ENCODE measurements around the gene CASP9. TPM values are rescaled to one million over a fixed set of nuclear protein-coding genes. Genes with fewer than 3 reads are reported as not detected.

The CASP9 gene
- total RNA-seq, 1 experiment from 2014 or later, result 12.4 TPM

DNA sequence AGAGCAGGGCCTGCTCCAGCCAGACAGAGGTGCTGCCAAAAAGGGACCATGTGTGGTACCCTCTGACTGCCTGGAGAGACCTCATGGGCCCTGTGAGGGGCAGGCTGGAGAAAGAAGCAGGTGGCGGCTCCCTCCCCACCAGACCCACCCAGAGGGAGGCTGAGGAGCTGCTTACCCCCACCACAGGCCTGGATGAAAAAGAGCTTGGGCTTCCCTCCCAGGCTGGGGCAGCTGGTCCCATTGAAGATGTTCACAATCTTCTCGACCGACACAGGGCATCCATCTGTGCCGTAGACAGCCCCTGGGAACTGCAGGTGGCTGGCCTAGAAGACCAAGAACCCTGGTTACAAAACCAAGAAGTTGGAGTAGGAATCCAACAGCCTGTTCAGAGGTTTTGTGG, 19.6 kb downstream of the CASP9 start:
- ChIA-PET POLR2A (ENCODE audit: unreplicated experiment) (no interaction called here), CTCF (no interaction called here)
- Histone ChIP-seq H3F3A (ENCODE audit: insufficient read depth, low read depth) (no peaks in the 10 kb centered on the region), H3K36me3 (ENCODE audit: low read depth) (no peaks in the 10 kb centered on the region), H3K4me1 (replicated peaks; ENCODE audit: insufficient read depth) (no peaks in the 10 kb centered on the region), H3K79me2 (ENCODE audit: low read depth) (no peaks in the 10 kb centered on the region), H3K4me2 (no peak overlapping the region), H3K9me3 (ENCODE audit: insufficient read depth, low read depth) (no peaks in the 10 kb centered on the region), H3K27me3 (ENCODE audit: insufficient read depth, low read depth) (no peaks in the 10 kb centered on the region), H4K20me1 (ENCODE audit: insufficient read depth) (no peaks in the 10 kb centered on the region), H2AFZ (no peak overlapping the region), H3K4me3 (no peak overlapping the region), H3K27ac (no peak overlapping the region), H3K9me2 (ENCODE audit: insufficient read depth) (no peaks in the 10 kb centered on the region)
- DNase-seq, result no peak
- BruUV-seq (replicated peaks), result no TSS peak
- TF ChIP-seq, protein P1, sequence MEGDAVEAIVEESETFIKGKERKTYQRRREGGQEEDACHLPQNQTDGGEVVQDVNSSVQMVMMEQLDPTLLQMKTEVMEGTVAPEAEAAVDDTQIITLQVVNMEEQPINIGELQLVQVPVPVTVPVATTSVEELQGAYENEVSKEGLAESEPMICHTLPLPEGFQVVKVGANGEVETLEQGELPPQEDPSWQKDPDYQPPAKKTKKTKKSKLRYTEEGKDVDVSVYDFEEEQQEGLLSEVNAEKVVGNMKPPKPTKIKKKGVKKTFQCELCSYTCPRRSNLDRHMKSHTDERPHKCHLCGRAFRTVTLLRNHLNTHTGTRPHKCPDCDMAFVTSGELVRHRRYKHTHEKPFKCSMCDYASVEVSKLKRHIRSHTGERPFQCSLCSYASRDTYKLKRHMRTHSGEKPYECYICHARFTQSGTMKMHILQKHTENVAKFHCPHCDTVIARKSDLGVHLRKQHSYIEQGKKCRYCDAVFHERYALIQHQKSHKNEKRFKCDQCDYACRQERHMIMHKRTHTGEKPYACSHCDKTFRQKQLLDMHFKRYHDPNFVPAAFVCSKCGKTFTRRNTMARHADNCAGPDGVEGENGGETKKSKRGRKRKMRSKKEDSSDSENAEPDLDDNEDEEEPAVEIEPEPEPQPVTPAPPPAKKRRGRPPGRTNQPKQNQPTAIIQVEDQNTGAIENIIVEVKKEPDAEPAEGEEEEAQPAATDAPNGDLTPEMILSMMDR (conservative IDR thresholded peaks at IDR 0.05), result no peak
- no peak for TF ChIP-seq EZH2 (IDR thresholded peaks at IDR 0.05; ENCODE audit: low read depth)
- intact Hi-C loops (cut with micrococcal nuclease; ENCODE audit: unreplicated experiment), result loop anchor here (10.0 kb wide), 1 partner anchor 70 kb away; the partner anchor contains the start of gene CTRC

DNA sequence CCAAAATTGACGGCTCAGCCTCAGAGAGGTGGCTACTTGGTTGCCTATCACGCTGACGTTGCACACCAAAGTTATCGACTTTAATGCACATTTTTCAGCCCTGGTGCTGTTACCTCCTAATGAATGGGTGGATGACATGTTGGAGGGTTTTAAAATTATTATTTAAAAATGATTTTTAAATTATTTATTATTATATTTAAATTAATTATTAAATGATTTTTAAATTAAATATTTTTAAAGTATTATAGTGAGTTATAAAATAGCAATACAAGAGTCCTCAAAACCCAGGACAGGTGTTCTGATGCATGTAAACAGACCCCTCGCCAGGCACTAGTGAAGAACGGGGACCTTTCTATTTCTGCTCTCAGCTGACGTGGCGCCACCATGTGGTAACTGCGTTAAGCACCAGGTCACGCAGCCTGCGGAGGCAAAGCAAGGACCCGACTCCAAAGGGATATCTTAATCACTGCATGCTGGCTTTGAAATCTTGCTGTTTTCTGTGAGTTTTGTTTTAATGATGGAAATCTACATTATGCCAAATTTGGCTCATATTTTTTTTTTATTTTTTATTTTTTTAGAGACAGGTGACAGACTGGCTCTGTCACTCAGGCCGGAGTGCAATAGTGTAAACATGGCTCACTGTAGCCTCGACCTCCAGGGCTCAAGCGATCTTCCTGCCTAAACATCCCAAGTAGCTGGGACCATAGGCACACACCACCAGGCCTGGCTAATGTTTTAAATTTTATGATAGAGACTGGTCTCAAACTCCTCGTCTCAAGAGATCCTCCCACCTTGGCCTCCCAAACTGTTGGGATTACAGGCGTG, 22.6 kb downstream of the CASP9 start:
- Histone ChIP-seq H2AFZ (no peak overlapping the region), H3K4me3 (no peak overlapping the region), H4K20me1 (ENCODE audit: insufficient read depth) (no peaks in the 10 kb centered on the region), H3K79me2 (ENCODE audit: low read depth) (no peaks in the 10 kb centered on the region), H3K27ac (no peak overlapping the region), H3K9me2 (ENCODE audit: insufficient read depth) (no peaks in the 10 kb centered on the region), H3K4me1 (replicated peaks; ENCODE audit: insufficient read depth) (no peaks in the 10 kb centered on the region), H3K36me3 (ENCODE audit: low read depth) (no peaks in the 10 kb centered on the region), H3F3A (ENCODE audit: insufficient read depth, low read depth) (no peaks in the 10 kb centered on the region), H3K9me3 (ENCODE audit: insufficient read depth, low read depth) (no peaks in the 10 kb centered on the region), H3K4me2 (no peak overlapping the region), H3K27me3 (ENCODE audit: insufficient read depth, low read depth) (no peaks in the 10 kb centered on the region)
- DNase-seq, result peak; percentile 39 to 65
- ChIA-PET CTCF (no interaction called here), POLR2A (ENCODE audit: unreplicated experiment) (no interaction called here)
- no TSS peak for BruUV-seq (replicated peaks)
- no peak for TF ChIP-seq EZH2 (IDR thresholded peaks at IDR 0.05; ENCODE audit: low read depth)
- TF ChIP-seq, protein P1 (conservative IDR thresholded peaks at IDR 0.05), result peak; percentile 74
- intact Hi-C loops (cut with micrococcal nuclease; ENCODE audit: unreplicated experiment), result loop anchor here (2.0 to 10.0 kb wide), 2 partner anchors 67 to 179 kb away; partner anchors contain the start of gene CTRC

DNA sequence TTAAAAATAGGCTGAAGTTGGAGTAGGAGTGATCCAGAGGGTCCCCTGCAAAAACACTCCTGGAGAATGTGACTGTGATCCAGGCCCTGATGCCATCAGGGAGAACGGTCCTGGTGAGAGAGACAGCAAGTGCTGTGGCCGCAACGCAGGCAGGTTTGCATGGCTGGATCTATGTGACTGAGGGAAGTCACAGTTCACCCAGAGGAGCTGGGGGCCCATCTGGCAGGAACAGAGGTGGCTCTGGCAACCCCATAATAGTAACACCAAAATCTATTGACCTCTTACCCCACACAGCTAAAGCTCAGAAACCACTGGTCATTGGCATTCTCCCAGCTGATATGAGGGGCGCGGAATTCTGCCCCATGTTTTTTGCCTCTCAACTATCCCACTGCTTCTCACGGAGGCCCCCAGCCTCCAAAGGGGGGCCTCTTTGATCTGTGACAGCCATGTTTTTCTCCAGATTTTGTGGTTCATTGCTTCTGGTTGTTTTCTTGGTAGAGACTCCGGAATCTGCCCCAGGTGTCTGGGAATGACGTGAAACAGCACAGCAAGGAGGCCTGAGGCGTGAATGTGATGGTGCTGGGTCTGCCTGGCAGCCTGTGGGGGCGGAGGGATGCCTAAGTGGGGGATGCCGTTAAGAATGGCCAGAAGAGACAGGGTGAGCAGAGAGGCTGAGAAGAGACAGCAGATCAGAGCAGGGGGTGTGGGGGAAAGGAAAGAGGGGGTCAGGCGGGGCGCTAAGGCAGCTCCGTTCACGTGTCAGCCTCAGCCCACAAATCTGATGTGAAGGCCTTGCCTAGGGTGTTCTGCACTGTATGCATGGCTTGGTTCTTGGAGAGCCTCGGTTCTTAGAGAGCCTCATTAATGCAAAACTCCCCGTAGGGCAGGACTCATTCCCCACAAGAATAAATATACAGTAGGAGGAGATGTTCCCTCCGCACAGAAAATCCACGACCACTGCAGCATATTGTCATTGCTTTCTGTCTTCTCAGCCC, 23.5 kb downstream of the CASP9 start:
- Histone ChIP-seq H3K27ac (no peak overlapping the region), H4K20me1 (ENCODE audit: insufficient read depth) (no peaks in the 10 kb centered on the region), H3K9me3 (ENCODE audit: insufficient read depth, low read depth) (no peaks in the 10 kb centered on the region), H3K9me2 (ENCODE audit: insufficient read depth) (no peaks in the 10 kb centered on the region), H3K79me2 (ENCODE audit: low read depth) (no peaks in the 10 kb centered on the region), H3K4me2 (no peak overlapping the region), H3F3A (ENCODE audit: insufficient read depth, low read depth) (no peaks in the 10 kb centered on the region), H2AFZ (no peak overlapping the region), H3K4me1 (replicated peaks; ENCODE audit: insufficient read depth) (no peaks in the 10 kb centered on the region), H3K4me3 (no peak overlapping the region), H3K36me3 (ENCODE audit: low read depth) (no peaks in the 10 kb centered on the region), H3K27me3 (ENCODE audit: insufficient read depth, low read depth) (no peaks in the 10 kb centered on the region)
- CTCF ChIA-PET, result no interaction called here
- POLR2A ChIA-PET (ENCODE audit: unreplicated experiment), result interaction anchor here (0.6 kb wide), 1 partner anchor 163 kb away, joined by 7 read pairs; no protein-coding TSS in a partner anchor
- intact Hi-C loops (cut with micrococcal nuclease; ENCODE audit: unreplicated experiment), result loop anchor here (2.0 to 10.0 kb wide), 2 partner anchors 66 to 178 kb away; partner anchors contain the start of gene CTRC
- no TSS peak for BruUV-seq (replicated peaks)
- DNase-seq, result no peak
- TF ChIP-seq, protein P1 (conservative IDR thresholded peaks at IDR 0.05), result no peak
- TF ChIP-seq EZH2 (IDR thresholded peaks at IDR 0.05; ENCODE audit: low read depth), result no peak

Measured in PC-9 (cell line).